ENCODE measurements around the gene MYO9A.

The MYO9A gene

GRCh38 chr15:72118017-72118978, at the start of gene MYO9A, which contains the start of gene SENP8:
Gene MYO9A (minus strand): TSS chr15:72118150. CDS start chr15:72046563, 71,587 bp downstream.
Gene SENP8 (plus strand): TSS chr15:72118403. CDS start chr15:72139624, 21,221 bp downstream.
- DNase-seq (ENCODE audit: low read depth in 2 of 3, low spot score in 1 of 3) = peak; percentile 99

- no peak for DNase-seq (ENCODE audit: low read depth in 2 of 3, low spot score in 1 of 3)
Measured at GRCh38 chr15:72167445-72167844, 49.5 kb upstream of the MYO9A start.

- no peak for DNase-seq (ENCODE audit: low read depth in 2 of 3, low spot score in 1 of 3)
Measured at GRCh38 chr15:72166716-72167417, 48.9 kb upstream of the MYO9A start.

GRCh38 chr15:72163719-72164118, 45.8 kb upstream of the MYO9A start:
- DNase-seq (ENCODE audit: low read depth in 2 of 3, low spot score in 1 of 3) = no peak

- no peak for DNase-seq (ENCODE audit: low read depth in 2 of 3, low spot score in 1 of 3)
Measured at GRCh38 chr15:72162569-72162968, 44.6 kb upstream of the MYO9A start.

GRCh38 chr15:72161361-72162132, 43.6 kb upstream of the MYO9A start:
- DNase-seq (ENCODE audit: low read depth in 2 of 3, low spot score in 1 of 3) = no peak

- DNase-seq (ENCODE audit: low read depth in 2 of 3, low spot score in 1 of 3) = no peak
Measured at GRCh38 chr15:72160696-72161245, 42.8 kb upstream of the MYO9A start.

GRCh38 chr15:72156928-72157327, 39.0 kb upstream of the MYO9A start:
- no peak for DNase-seq (ENCODE audit: low read depth in 2 of 3, low spot score in 1 of 3)

- peak; percentile 70 to 86 (median 70) for DNase-seq (ENCODE audit: low read depth in 2 of 3, low spot score in 1 of 3)
Measured at GRCh38 chr15:72155635-72156616, 38.0 kb upstream of the MYO9A start.

- no peak for DNase-seq (ENCODE audit: low read depth in 2 of 3, low spot score in 1 of 3)
Measured at GRCh38 chr15:72155003-72155621, 37.2 kb upstream of the MYO9A start.

GRCh38 chr15:72154316-72154715, 36.4 kb upstream of the MYO9A start:
- no peak for DNase-seq (ENCODE audit: low read depth in 2 of 3, low spot score in 1 of 3)

GRCh38 chr15:72153269-72154000, 35.5 kb upstream of the MYO9A start:
- DNase-seq (ENCODE audit: low read depth in 2 of 3, low spot score in 1 of 3) = no peak

- DNase-seq (ENCODE audit: low read depth in 2 of 3, low spot score in 1 of 3) = no peak
Measured at GRCh38 chr15:72147418-72147817, 29.5 kb upstream of the MYO9A start.

GRCh38 chr15:72146934-72147333, 29.0 kb upstream of the MYO9A start:
- DNase-seq (ENCODE audit: low read depth in 2 of 3, low spot score in 1 of 3) = no peak

- DNase-seq (ENCODE audit: low read depth in 2 of 3, low spot score in 1 of 3) = no peak
Measured at GRCh38 chr15:72146221-72146620, 28.3 kb upstream of the MYO9A start.

- no peak for DNase-seq (ENCODE audit: low read depth in 2 of 3, low spot score in 1 of 3)
Measured at GRCh38 chr15:72141171-72142084, 23.5 kb upstream of the MYO9A start.

GRCh38 chr15:72140088-72140487, 22.1 kb upstream of the MYO9A start:
- no peak for DNase-seq (ENCODE audit: low read depth in 2 of 3, low spot score in 1 of 3)

- DNase-seq (ENCODE audit: low read depth in 2 of 3, low spot score in 1 of 3) = no peak
Measured at GRCh38 chr15:72139667-72140066, 21.7 kb upstream of the MYO9A start.

All from stimulated activated CD4-positive, alpha-beta T cell treated with anti-CD3 and anti-CD28 coated beads, Interleukin-12 subunit alpha, Interleukin-12 subunit beta, amount 100 ng/mL, for 48 hours (primary cell).